HepG2 (cell line): ENCODE data around the gene PGGT1B. TPM values are rescaled to one million over a fixed set of nuclear protein-coding genes. Genes with fewer than 3 reads are reported as not detected.

Experiments used
- CENPBD1 ChIP-seq: sonication (generic); formaldehyde crosslinking; IDR thresholded peaks from 2 replicates; pipeline ENCODE4 v1.8.0; 2022; ENCODE audit warnings: missing genetic modification reagents, low read depth, mild to moderate bottlenecking, borderline replicate concordance
- DDIT3 ChIP-seq: sonication (generic); formaldehyde crosslinking; IDR thresholded peaks from 2 replicates; pipeline ENCODE4 v1.4.0; 2020; ENCODE audit warnings: mild to moderate bottlenecking, missing genetic modification reagents
- DZIP1 ChIP-seq: sonication (generic); formaldehyde crosslinking; IDR thresholded peaks from 2 replicates; pipeline ENCODE4 v1.5.0; 2020; ENCODE audit warnings: mild to moderate bottlenecking, missing genetic modification reagents
- FIP1L1 ChIP-seq: fragments of 200-400 bp; formaldehyde crosslinking; IDR thresholded peaks from 2 replicates; pipeline ENCODE4 v1.6.1; 2018; ENCODE audit warnings: low read depth, mild to moderate bottlenecking, low read length, moderate library complexity, borderline replicate concordance; ENCODE audit not compliant: insufficient read depth
- GPN1 ChIP-seq: sonication (generic); formaldehyde crosslinking; IDR thresholded peaks from 2 replicates; pipeline ENCODE4 v1.5.1; 2020; ENCODE audit warnings: missing genetic modification reagents, borderline replicate concordance
- HNRNPK ChIP-seq: fragments of 200-400 bp; formaldehyde crosslinking; IDR thresholded peaks from 2 replicates; pipeline ENCODE4 v1.6.1; 2018; ENCODE audit warnings: low read length, low read depth, moderate library complexity, mild to moderate bottlenecking; ENCODE audit not compliant: poor library complexity, severe bottlenecking
- HNRNPL ChIP-seq: fragments of 200-400 bp; formaldehyde crosslinking; IDR thresholded peaks from 2 replicates; pipeline ENCODE4 v1.6.1; 2017; ENCODE audit warnings: mild to moderate bottlenecking, low read depth, low read length
- MYC ChIP-seq: sonication (generic); formaldehyde crosslinking; IDR thresholded peaks from 2 replicates; pipeline ENCODE4 v1.9.0; 2021; ENCODE audit warnings: missing genetic modification reagents, borderline replicate concordance
- NRL ChIP-seq: sonication (generic); formaldehyde crosslinking; IDR thresholded peaks from 2 replicates; pipeline ENCODE4 v1.5.0; 2020; ENCODE audit warnings: missing genetic modification reagents, mild to moderate bottlenecking, moderate library complexity, borderline replicate concordance
- ONECUT2 ChIP-seq: sonication (generic); formaldehyde crosslinking; IDR thresholded peaks from 2 replicates; pipeline ENCODE4 v1.4.0; 2020; ENCODE audit warnings: missing genetic modification reagents
- PRDM4 ChIP-seq: sonication (generic); formaldehyde crosslinking; IDR thresholded peaks from 2 replicates; pipeline ENCODE4 v1.9.0; 2021; ENCODE audit warnings: missing genetic modification reagents, borderline replicate concordance
- RELA ChIP-seq: sonication (generic); formaldehyde crosslinking; IDR thresholded peaks from 2 replicates; pipeline ENCODE4 v1.4.0; 2020; ENCODE audit warnings: missing genetic modification reagents
- REPIN1 ChIP-seq: sonication (generic); formaldehyde crosslinking; IDR thresholded peaks from 2 replicates; pipeline ENCODE4 v1.8.0; 2022; ENCODE audit warnings: missing genetic modification reagents, low read depth, mild to moderate bottlenecking, borderline replicate concordance
- SRSF1 ChIP-seq: fragments of 200-400 bp; formaldehyde crosslinking; optimal IDR thresholded peaks from 2 replicates; pipeline ENCODE3; 2017; ENCODE audit warnings: mild to moderate bottlenecking, low read depth, low read length, moderate library complexity
- TOE1 ChIP-seq: sonication (generic); formaldehyde crosslinking; IDR thresholded peaks from 2 replicates; pipeline ENCODE4 v1.4.0; 2020; ENCODE audit warnings: mild to moderate bottlenecking, missing genetic modification reagents
- ZBTB1 ChIP-seq: sonication (generic); formaldehyde crosslinking; IDR thresholded peaks from 2 replicates; pipeline ENCODE4 v1.4.0; 2020; ENCODE audit warnings: missing genetic modification reagents, borderline replicate concordance
- ZNF160 ChIP-seq: sonication (generic); formaldehyde crosslinking; IDR thresholded peaks from 2 replicates; pipeline ENCODE4 v1.8.0; 2022; ENCODE audit warnings: mild to moderate bottlenecking, inconsistent platforms, missing genetic modification reagents
- ZNF232 ChIP-seq: sonication (generic); formaldehyde crosslinking; IDR thresholded peaks from 2 replicates; pipeline ENCODE4 v1.4.0; 2020; ENCODE audit warnings: missing genetic modification reagents, borderline replicate concordance
- ZNF256 ChIP-seq: sonication (generic); formaldehyde crosslinking; conservative IDR thresholded peaks from 2 replicates; pipeline ENCODE4 v1.4.0; 2020; ENCODE audit warnings: missing genetic modification reagents
- ZNF546 ChIP-seq: sonication (generic); formaldehyde crosslinking; conservative IDR thresholded peaks from 2 replicates; pipeline ENCODE4 v1.8.1; 2023; ENCODE audit warnings: mild to moderate bottlenecking, missing genetic modification reagents
- ZNF564 ChIP-seq: sonication (generic); formaldehyde crosslinking; IDR thresholded peaks from 2 replicates; pipeline ENCODE4 v1.8.1; 2023; ENCODE audit warnings: mild to moderate bottlenecking, missing genetic modification reagents
- ZNF773 ChIP-seq: sonication (generic); formaldehyde crosslinking; IDR thresholded peaks from 2 replicates; pipeline ENCODE4 v1.4.0; 2020; ENCODE audit warnings: missing genetic modification reagents, borderline replicate concordance
- ZNF784 ChIP-seq: sonication (generic); formaldehyde crosslinking; IDR thresholded peaks from 2 replicates; pipeline ENCODE4 v1.5.1; 2020; ENCODE audit warnings: missing genetic modification reagents, mild to moderate bottlenecking, borderline replicate concordance
- polyA plus RNA-seq, 8 experiments: library from polyadenylated mRNA; depleted of rRNA in 3 of 8; stranded (reverse) in 7 of 8; unstranded in 1 of 8; fragments of >200 nt; fragmentation: Illumina TruSeq in 4 of 8; extraction: Trizol in 4 of 8; gene quantifications; 2 replicates each; pipeline versions ENCODE4 v1.2.1 to v1.2.3, GENCODE V29; 2011 to 2016; ENCODE audit warnings: low read depth in 4 of 8, missing spikeins in 1 of 8, mixed read lengths in 1 of 8; ENCODE audit not compliant: insufficient read depth in 1 of 8
- total RNA-seq, 5 experiments: library from RNA; depleted of rRNA; stranded (reverse); fragments of >200 nt; fragmentation: Illumina TruSeq; extraction: Trizol; gene quantifications; 2 replicates each; pipeline ENCODE4 v1.2.3, GENCODE V29; 2016; ENCODE audit warnings: low read depth in 1 of 5

The PGGT1B gene
- total and polyA plus RNA-seq, 2 of the 13 experiments (the other 11 are each of a cell fraction or from before 2014, with no cell fraction given), result 2.4 to 42.7 TPM

GRCh38 chr5:115241881-115242642, 20.6 kb downstream of the PGGT1B start (continued):
- TF ChIP-seq ZNF784 (no peak), CENPBD1 (no peak), ZNF160 (CRISPR knock-in tag) (no peak), REPIN1 (CRISPR knock-in tag) (0 out of 2 replicates have a peak, but pooled peaks have one; percentile 16), ZNF256 (CRISPR knock-in tag) (no peak), PRDM4 (CRISPR knock-in tag) (no peak), ZNF546 (CRISPR knock-in tag) (no peak), ONECUT2 (peak; percentile 35; the same call in 1 of the 2 replicates), ZNF232 (CRISPR knock-in tag) (no peak), HNRNPK (no peak), HNRNPL (no peak), RELA (CRISPR knock-in tag) (no peak), DDIT3 (CRISPR knock-in tag) (no peak), MYC (CRISPR knock-in tag) (no peak), NRL (CRISPR knock-in tag) (no peak), GPN1 (no peak), TOE1 (CRISPR knock-in tag) (no peak), DZIP1 (CRISPR knock-in tag) (no peak), FIP1L1 (no peak), ZNF773 (CRISPR knock-in tag) (no peak), ZNF564 (CRISPR knock-in tag) (no peak), ZBTB1 (CRISPR knock-in tag) (no peak), SRSF1 (no peak)
